ENCODE measurements around the gene LITAF. TPM values are rescaled to one million over a fixed set of nuclear protein-coding genes. Genes with fewer than 3 reads are reported as not detected.

LITAF gene
- total RNA-seq, 1 experiment from 2014 or later: 73.0 TPM

- TF ChIP-seq AR (CRISPR knock-in tag; IDR thresholded peaks at IDR 0.05) (no peak), NFE2L1 (CRISPR knock-in tag; IDR thresholded peaks at IDR 0.05) (no peak), USF1 (CRISPR knock-in tag; IDR thresholded peaks at IDR 0.05) (no peak), OVOL2 (CRISPR knock-in tag; IDR thresholded peaks at IDR 0.05; ENCODE audit: borderline replicate concordance) (no peak), CREB1 (CRISPR knock-in tag; IDR thresholded peaks at IDR 0.05) (no peak)
Observed at GRCh38 chr16:11630046-11630767, 43.5 kb upstream of the LITAF start (continued).

- Mint-ChIP-seq H3K27me3 (ENCODE audit: low read depth) (peaks cover 6% of the 10 kb centered on the region), H3K27ac (no peak overlapping the region), H3K9me3 (0 out of 2 replicates have a peak, but pooled peaks cover under 1% of the 10 kb centered on the region), H3K36me3 (no peaks in the 10 kb centered on the region), H3K4me3 (no peak overlapping the region), H3K4me1 (peaks cover 3% of the 10 kb centered on the region; the same call in 1 of the 2 replicates)
- ChIA-PET CTCF (interaction anchor here (0.7 to 1.3 kb wide), 4 partner anchors 12 to 222 kb away, joined by 3 to 6 read pairs (median 4); no protein-coding TSS in a partner anchor), POLR2A (no interaction called here)
- ATAC-seq: no peak
- DNase-seq (ENCODE audit: low spot score): no peak
- TF ChIP-seq HMGA2 (CRISPR knock-in tag; IDR thresholded peaks at IDR 0.05): no peak
- TF ChIP-seq E2F4 (CRISPR knock-in tag; IDR thresholded peaks at IDR 0.05; ENCODE audit: borderline replicate concordance, low read depth): 0 out of 2 replicates have a peak, but pooled peaks have one; percentile 36
- TF ChIP-seq NR1H2 (CRISPR knock-in tag; IDR thresholded peaks at IDR 0.05): no peak
- no peak for TF ChIP-seq CTCF (IDR thresholded peaks at IDR 0.05)
- no peak for TF ChIP-seq GRHL2 (CRISPR knock-in tag; IDR thresholded peaks at IDR 0.05; ENCODE audit: insufficient replicate concordance, severe bottlenecking)
- no peak for TF ChIP-seq EMX1 (CRISPR knock-in tag; IDR thresholded peaks at IDR 0.05)
- no peak for TF ChIP-seq JUN (CRISPR knock-in tag; IDR thresholded peaks at IDR 0.05)
- no peak for TF ChIP-seq SP1 (CRISPR knock-in tag; conservative IDR thresholded peaks at IDR 0.05)
- TF ChIP-seq USF2 (CRISPR knock-in tag; IDR thresholded peaks at IDR 0.05): no peak
- TF ChIP-seq ZBTB43 (CRISPR knock-in tag; IDR thresholded peaks at IDR 0.05): no peak
- no peak for TF ChIP-seq IRF2 (CRISPR knock-in tag; IDR thresholded peaks at IDR 0.05; ENCODE audit: borderline replicate concordance, low read depth)
- no peak for TF ChIP-seq CREM (CRISPR knock-in tag; IDR thresholded peaks at IDR 0.05)
- TF ChIP-seq ZNF281 (CRISPR knock-in tag; IDR thresholded peaks at IDR 0.05): no peak
- TF ChIP-seq E2F1 (CRISPR knock-in tag; IDR thresholded peaks at IDR 0.05): no peak
- TF ChIP-seq GABPB1 (CRISPR knock-in tag; IDR thresholded peaks at IDR 0.05): peak; percentile 36; the same call in 1 of the 2 replicates
- no peak for TF ChIP-seq ATF1 (CRISPR knock-in tag; IDR thresholded peaks at IDR 0.05)
Observed at GRCh38 chr16:11629071-11630030, 42.6 kb upstream of the LITAF start.
